ENCODE measurements around the gene DNAJC5. TPM values are rescaled to one million over a fixed set of nuclear protein-coding genes. Genes with fewer than 3 reads are reported as not detected.

Gene DNAJC5
- total and polyA plus RNA-seq, 9 of the 15 experiments (the other 6 are each of a cell fraction or from before 2014, with no cell fraction given): 0.95 to 42.8 (median 23.4) TPM

- Histone ChIP-seq H2AFZ (ENCODE audit: low read depth, low read length) (no peak overlapping the region), H4K20me1 (replicated peaks; ENCODE audit: control insufficient read depth, insufficient read depth, low read length) (no peaks in the 10 kb centered on the region), H3K27ac (ENCODE audit: extremely low read depth, low read depth, low read length) (peak overlapping the region; percentile 83; the same call in 1 of the 3 replicates), H3K9me3 (replicated peaks; ENCODE audit: control insufficient read depth, insufficient read depth, low read depth, low read length) (no peaks in the 10 kb centered on the region), H3K9ac (ENCODE audit: insufficient read depth in 1 of 2, low read depth in 2 of 2, low read length in 2 of 2) (peak overlapping the region; percentile 83 to 99), H3K4me3 (peak overlapping the region; percentile 63; the same call in 1 of the 2 replicates), H3K4me2 (ENCODE audit: insufficient read depth, low read length) (peak overlapping the region; percentile 69), H3K27me3 (ENCODE audit: control insufficient read depth in 2 of 2, insufficient read depth in 2 of 2, low read length in 2 of 2) (no peaks in the 10 kb centered on the region), H3K36me3 (ENCODE audit: control insufficient read depth, insufficient read depth, low read length) (peaks cover 40% of the 10 kb centered on the region; the same call in 1 of the 3 replicates), H3K79me2 (ENCODE audit: control insufficient read depth, insufficient read depth, low read length) (peaks cover 21% of the 10 kb centered on the region), H3K9me1 (ENCODE audit: control insufficient read depth, insufficient read depth, low read length) (no peaks in the 10 kb centered on the region), H3K4me1 (replicated peaks in 1 of 2; ENCODE audit: control insufficient read depth in 2 of 2, insufficient read depth in 2 of 2, low read length in 2 of 2) (peaks cover 10 to 46% of the 10 kb centered on the region in 2 experiments)
- no peak for DNase-seq (ENCODE audit: extremely low read depth in 1 of 4, low spot score in 3 of 4)
- POLR2A ChIA-PET: interaction anchor here (0.6 to 1.7 kb wide), 5 partner anchors 9 to 13 kb away, joined by 3 to 9 read pairs (median 4); partner anchors contain the start of genes PRPF6 and UCKL1
- TSS peak; percentile 59 for BruUV-seq (replicated peaks)
- in situ Hi-C loops (cut with MboI) (no loop called here), intact Hi-C loops (cut with micrococcal nuclease) (no loop called here)
- WGBS (ENCODE audit: insufficient coverage, low coverage, missing lambda C conversion rate): 81% methylated on average over 14 of the region's 14 CpGs
- TF ChIP-seq SMARCC2 (IDR thresholded peaks at IDR 0.05; ENCODE audit: low read depth) (no peak), RBFOX2 (IDR thresholded peaks at IDR 0.05; ENCODE audit: low read depth, low read length) (0 out of 2 replicates have a peak, but pooled peaks have one; percentile 48), ZKSCAN1 (IDR thresholded peaks at IDR 0.05; ENCODE audit: low read depth, low read length) (no peak), XRCC5 (IDR thresholded peaks at IDR 0.05; ENCODE audit: low read depth, low read length) (0 out of 2 replicates have a peak, but pooled peaks have one; percentile 32), POLR2G (IDR thresholded peaks at IDR 0.05; ENCODE audit: low read depth, low read length) (peak; percentile 26; the same call in 1 of the 2 replicates), CEBPB (tag; IDR thresholded peaks at IDR 0.05) (no peak)
- TF ChIP-seq, protein P1, sequence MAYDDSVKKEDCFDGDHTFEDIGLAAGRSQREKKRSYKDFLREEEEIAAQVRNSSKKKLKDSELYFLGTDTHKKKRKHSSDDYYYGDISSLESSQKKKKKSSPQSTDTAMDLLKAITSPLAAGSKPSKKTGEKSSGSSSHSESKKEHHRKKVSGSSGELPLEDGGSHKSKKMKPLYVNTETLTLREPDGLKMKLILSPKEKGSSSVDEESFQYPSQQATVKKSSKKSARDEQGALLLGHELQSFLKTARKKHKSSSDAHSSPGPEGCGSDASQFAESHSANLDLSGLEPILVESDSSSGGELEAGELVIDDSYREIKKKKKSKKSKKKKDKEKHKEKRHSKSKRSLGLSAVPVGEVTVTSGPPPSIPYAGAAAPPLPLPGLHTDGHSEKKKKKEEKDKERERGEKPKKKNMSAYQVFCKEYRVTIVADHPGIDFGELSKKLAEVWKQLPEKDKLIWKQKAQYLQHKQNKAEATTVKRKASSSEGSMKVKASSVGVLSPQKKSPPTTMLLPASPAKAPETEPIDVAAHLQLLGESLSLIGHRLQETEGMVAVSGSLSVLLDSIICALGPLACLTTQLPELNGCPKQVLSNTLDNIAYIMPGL (CRISPR knock-in tag; IDR thresholded peaks at IDR 0.05): no peak
- TF ChIP-seq, protein P2, sequence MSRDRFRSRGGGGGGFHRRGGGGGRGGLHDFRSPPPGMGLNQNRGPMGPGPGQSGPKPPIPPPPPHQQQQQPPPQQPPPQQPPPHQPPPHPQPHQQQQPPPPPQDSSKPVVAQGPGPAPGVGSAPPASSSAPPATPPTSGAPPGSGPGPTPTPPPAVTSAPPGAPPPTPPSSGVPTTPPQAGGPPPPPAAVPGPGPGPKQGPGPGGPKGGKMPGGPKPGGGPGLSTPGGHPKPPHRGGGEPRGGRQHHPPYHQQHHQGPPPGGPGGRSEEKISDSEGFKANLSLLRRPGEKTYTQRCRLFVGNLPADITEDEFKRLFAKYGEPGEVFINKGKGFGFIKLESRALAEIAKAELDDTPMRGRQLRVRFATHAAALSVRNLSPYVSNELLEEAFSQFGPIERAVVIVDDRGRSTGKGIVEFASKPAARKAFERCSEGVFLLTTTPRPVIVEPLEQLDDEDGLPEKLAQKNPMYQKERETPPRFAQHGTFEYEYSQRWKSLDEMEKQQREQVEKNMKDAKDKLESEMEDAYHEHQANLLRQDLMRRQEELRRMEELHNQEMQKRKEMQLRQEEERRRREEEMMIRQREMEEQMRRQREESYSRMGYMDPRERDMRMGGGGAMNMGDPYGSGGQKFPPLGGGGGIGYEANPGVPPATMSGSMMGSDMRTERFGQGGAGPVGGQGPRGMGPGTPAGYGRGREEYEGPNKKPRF (IDR thresholded peaks at IDR 0.05; ENCODE audit: low read depth, low read length): no peak
- CTCF ChIA-PET (ENCODE audit: low intra/inter-chr PET ratio): no interaction called here
- ATAC-seq: peak; percentile 13; the same call in 1 of the 3 replicates
- no peak for FAIRE-seq
These were observed 73.4 kb downstream of the DNAJC5 start for GRCh38 chr20:63968136-63968927.
